Astrocyte (in vitro differentiated cells and primary cell): Measurements from ENCODE around the gene THG1L. TPM values are rescaled to one million over a fixed set of nuclear protein-coding genes. Genes with fewer than 3 reads are reported as not detected.

ENCODE experiments used
- DNase-seq: peaks from one replicate; pipeline ENCODE4 v3.0.0-alpha.2; 2010; ENCODE audit warnings: low read depth
- FAIRE-seq: peaks from 2 replicates; lab custom pipeline; 2011; peaks lifted over from hg19 to GRCh38; lab: Jason Lieb, UNC
- H2AFZ ChIP-seq: 2 replicates; pipeline ENCODE4 v1.6.0; 2012; ENCODE audit warnings: low read depth, low read length, inconsistent platforms
- H3K27ac ChIP-seq: 2 replicates; pipeline ENCODE4 v1.5.1; 2011; ENCODE audit warnings: low read depth, low read length, inconsistent platforms
- H3K27me3 ChIP-seq: 2 replicates; pipeline ENCODE4 v1.6.0; 2011; ENCODE audit warnings: low read length, inconsistent platforms; ENCODE audit not compliant: insufficient read depth
- H3K36me3 ChIP-seq: 2 replicates; pipeline ENCODE4 v1.5.1; 2011; ENCODE audit warnings: low read length, inconsistent platforms; ENCODE audit not compliant: insufficient read depth
- H3K4me1 ChIP-seq: 2 replicates; pipeline ENCODE4 v1.5.1; 2011; ENCODE audit warnings: low read length, inconsistent platforms; ENCODE audit not compliant: insufficient read depth
- H3K4me2 ChIP-seq: 2 replicates; pipeline ENCODE4 v1.6.0; 2012; ENCODE audit warnings: low read length, inconsistent platforms
- H3K4me3 ChIP-seq: 2 replicates; pipeline ENCODE4 v1.5.1; 2011; ENCODE audit warnings: low read depth, mild to moderate bottlenecking, low read length, inconsistent platforms; ENCODE audit not compliant: insufficient read depth
- H3K79me2 ChIP-seq: 2 replicates; pipeline ENCODE4 v1.6.0; 2012; ENCODE audit warnings: mild to moderate bottlenecking, low read length, inconsistent platforms; ENCODE audit not compliant: insufficient read depth
- H3K9ac ChIP-seq: 2 replicates; pipeline ENCODE4 v1.6.0; 2012; ENCODE audit warnings: mild to moderate bottlenecking, low read length, inconsistent platforms
- H3K9me3 ChIP-seq: 2 replicates; pipeline ENCODE4 v1.5.1; 2012; ENCODE audit warnings: low read depth, mild to moderate bottlenecking, low read length, inconsistent platforms; ENCODE audit not compliant: insufficient read depth
- H4K20me1 ChIP-seq: 2 replicates; pipeline ENCODE4 v1.6.0; 2012; ENCODE audit warnings: low read length, inconsistent platforms; ENCODE audit not compliant: insufficient read depth
- H3K27ac Mint-ChIP-seq: one replicate; pipeline ENCODE4 v1.8.0; 2021; ENCODE audit warnings: mild to moderate bottlenecking, mixed read lengths; ENCODE audit not compliant: unreplicated experiment
- H3K27me3 Mint-ChIP-seq: one replicate; pipeline ENCODE4 v1.8.0; 2021; ENCODE audit warnings: low read depth, mixed read lengths; ENCODE audit not compliant: unreplicated experiment
- H3K36me3 Mint-ChIP-seq: one replicate; pipeline ENCODE4 v1.8.0; 2021; ENCODE audit warnings: low read depth, mixed read lengths; ENCODE audit not compliant: unreplicated experiment
- H3K4me1 Mint-ChIP-seq: one replicate; pipeline ENCODE4 v1.8.0; 2021; ENCODE audit warnings: low read depth, mixed read lengths; ENCODE audit not compliant: unreplicated experiment
- H3K4me3 Mint-ChIP-seq: one replicate; pipeline ENCODE4 v1.8.0; 2021; ENCODE audit warnings: mild to moderate bottlenecking, moderate library complexity, mixed read lengths; ENCODE audit not compliant: unreplicated experiment
- H3K9me3 Mint-ChIP-seq: one replicate; pipeline ENCODE4 v1.8.0; 2021; ENCODE audit warnings: mild to moderate bottlenecking, mixed read lengths; ENCODE audit not compliant: unreplicated experiment
- EZH2 ChIP-seq: IDR thresholded peaks from 2 replicates; pipeline ENCODE4 v1.6.1; 2012; ENCODE audit warnings: mild to moderate bottlenecking, low read length, inconsistent platforms; ENCODE audit not compliant: insufficient read depth
- total RNA-seq: library from RNA; stranded (reverse); gene quantifications from 2 replicates; pipeline ENCODE4 v1.2.1, GENCODE V29; 2021
- TF ChIP-seq, protein P1 (sequence below): IDR thresholded peaks from 2 replicates; pipeline ENCODE4 v1.5.1; 2011; ENCODE audit warnings: low read depth, mild to moderate bottlenecking, inconsistent platforms, low read length, moderate library complexity; ENCODE audit not compliant: insufficient read depth

The THG1L gene
- total RNA-seq, 1 donor from 2014 or later, result 9.7 TPM

DNA sequence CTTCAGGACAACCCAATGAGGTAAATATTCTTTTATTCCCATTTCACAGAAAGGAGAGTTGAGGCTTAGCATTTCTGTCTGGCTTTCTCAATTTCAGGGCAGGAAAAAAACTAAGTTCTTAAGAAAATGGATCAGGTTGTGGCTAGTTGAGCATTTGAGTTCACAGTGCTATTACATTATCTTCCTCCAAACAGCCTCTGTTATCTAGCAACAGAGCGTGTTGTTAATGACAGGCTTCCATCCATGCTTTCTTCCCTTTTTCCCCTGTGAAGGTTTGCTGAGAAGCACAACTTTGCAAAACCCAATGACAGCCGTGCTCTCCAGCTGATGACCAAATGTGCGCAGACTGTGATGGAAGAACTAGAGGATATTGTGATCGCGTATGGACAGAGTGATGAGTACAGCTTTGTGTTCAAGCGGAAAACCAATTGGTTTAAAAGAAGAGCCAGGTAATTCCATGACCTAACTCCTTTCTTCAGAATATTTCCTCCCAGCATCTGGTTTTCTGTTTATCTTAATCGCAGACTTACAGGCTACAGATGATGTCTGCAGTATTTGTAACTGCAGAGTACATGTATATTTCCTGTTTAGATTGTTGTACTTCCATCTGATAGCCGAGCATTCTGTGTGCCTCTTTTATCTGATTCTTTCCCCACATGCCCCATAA, 1.5 kb downstream of the THG1L start:
- Histone ChIP-seq H4K20me1 (no peaks in the 10 kb centered on the region), H3K27ac (no peak overlapping the region), H3K4me3 (no peak overlapping the region), H2AFZ (no peak overlapping the region), H3K4me1 (peaks cover 4% of the 10 kb centered on the region), H3K36me3 (peaks cover 16% of the 10 kb centered on the region), H3K27me3 (no peaks in the 10 kb centered on the region), H3K9ac (no peak overlapping the region), H3K9me3 (no peaks in the 10 kb centered on the region), H3K4me2 (no peak overlapping the region), H3K79me2 (peaks cover 6% of the 10 kb centered on the region)
- peak overlapping the region; percentile 9 for H3K4me3 Mint-ChIP-seq
- H3K9me3 Mint-ChIP-seq, result no peaks in the 10 kb centered on the region
- H3K27ac Mint-ChIP-seq, result no peak overlapping the region
- peaks cover 2% of the 10 kb centered on the region for H3K36me3 Mint-ChIP-seq
- FAIRE-seq (no peak), DNase-seq (no peak)
- no peak for TF ChIP-seq EZH2
- TF ChIP-seq, protein P1, sequence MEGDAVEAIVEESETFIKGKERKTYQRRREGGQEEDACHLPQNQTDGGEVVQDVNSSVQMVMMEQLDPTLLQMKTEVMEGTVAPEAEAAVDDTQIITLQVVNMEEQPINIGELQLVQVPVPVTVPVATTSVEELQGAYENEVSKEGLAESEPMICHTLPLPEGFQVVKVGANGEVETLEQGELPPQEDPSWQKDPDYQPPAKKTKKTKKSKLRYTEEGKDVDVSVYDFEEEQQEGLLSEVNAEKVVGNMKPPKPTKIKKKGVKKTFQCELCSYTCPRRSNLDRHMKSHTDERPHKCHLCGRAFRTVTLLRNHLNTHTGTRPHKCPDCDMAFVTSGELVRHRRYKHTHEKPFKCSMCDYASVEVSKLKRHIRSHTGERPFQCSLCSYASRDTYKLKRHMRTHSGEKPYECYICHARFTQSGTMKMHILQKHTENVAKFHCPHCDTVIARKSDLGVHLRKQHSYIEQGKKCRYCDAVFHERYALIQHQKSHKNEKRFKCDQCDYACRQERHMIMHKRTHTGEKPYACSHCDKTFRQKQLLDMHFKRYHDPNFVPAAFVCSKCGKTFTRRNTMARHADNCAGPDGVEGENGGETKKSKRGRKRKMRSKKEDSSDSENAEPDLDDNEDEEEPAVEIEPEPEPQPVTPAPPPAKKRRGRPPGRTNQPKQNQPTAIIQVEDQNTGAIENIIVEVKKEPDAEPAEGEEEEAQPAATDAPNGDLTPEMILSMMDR, result no peak
- H3K27me3 Mint-ChIP-seq, result no peaks in the 10 kb centered on the region
- H3K4me1 Mint-ChIP-seq, result peaks cover 5% of the 10 kb centered on the region

DNA sequence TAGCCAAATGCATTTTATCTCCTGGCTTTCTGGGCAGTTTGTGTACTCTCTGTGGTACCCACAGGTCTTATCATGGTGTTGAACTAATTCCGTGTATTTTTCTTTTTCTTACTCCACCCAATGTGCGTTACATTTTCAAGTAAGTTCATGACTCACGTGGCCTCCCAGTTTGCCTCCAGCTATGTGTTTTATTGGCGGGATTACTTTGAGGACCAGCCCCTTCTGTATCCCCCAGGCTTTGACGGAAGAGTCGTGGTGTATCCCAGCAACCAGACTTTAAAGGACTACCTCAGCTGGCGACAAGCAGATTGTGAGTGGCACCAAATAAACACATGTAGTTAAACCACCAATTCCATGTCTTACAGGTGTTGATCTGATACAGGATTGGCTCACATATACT, 3.2 kb downstream of the THG1L start:
- Histone ChIP-seq H3K4me3 (no peak overlapping the region), H2AFZ (no peak overlapping the region), H3K4me1 (peaks cover 4% of the 10 kb centered on the region), H3K27me3 (no peaks in the 10 kb centered on the region), H3K9ac (no peak overlapping the region), H3K79me2 (peaks cover 6% of the 10 kb centered on the region), H3K9me3 (no peaks in the 10 kb centered on the region), H3K36me3 (peaks cover 18% of the 10 kb centered on the region), H3K4me2 (no peak overlapping the region), H3K27ac (no peak overlapping the region), H4K20me1 (no peaks in the 10 kb centered on the region)
- no peak overlapping the region for H3K27ac Mint-ChIP-seq
- no peak overlapping the region for H3K4me3 Mint-ChIP-seq
- no peaks in the 10 kb centered on the region for H3K36me3 Mint-ChIP-seq
- H3K27me3 Mint-ChIP-seq, result no peaks in the 10 kb centered on the region
- FAIRE-seq (no peak), DNase-seq (no peak)
- TF ChIP-seq, protein P1, result no peak
- TF ChIP-seq EZH2, result no peak
- H3K9me3 Mint-ChIP-seq, result no peaks in the 10 kb centered on the region
- peaks cover 5% of the 10 kb centered on the region for H3K4me1 Mint-ChIP-seq

DNA sequence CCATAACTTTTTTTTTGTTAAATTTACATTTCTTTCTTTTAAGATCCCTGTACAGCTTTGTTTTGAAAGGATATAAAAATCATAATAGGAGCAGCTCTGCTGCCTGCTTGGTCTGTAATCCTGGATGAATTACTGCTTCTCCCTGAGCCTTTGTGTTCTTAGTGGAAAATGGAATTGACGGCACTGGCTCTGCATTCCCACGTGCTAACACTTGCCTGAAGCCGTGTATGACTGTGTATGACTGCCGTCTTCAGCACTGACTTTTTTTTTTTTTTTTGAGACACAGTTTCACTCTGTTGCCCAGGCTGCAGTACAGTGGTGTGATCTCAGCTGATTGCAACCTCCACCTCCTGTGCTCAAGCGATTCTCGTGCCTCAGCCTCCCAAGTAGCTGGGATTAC, 4.8 kb downstream of the THG1L start:
- Histone ChIP-seq H3K36me3 (peaks cover 22% of the 10 kb centered on the region), H4K20me1 (no peaks in the 10 kb centered on the region), H3K4me2 (no peak overlapping the region), H3K79me2 (peaks cover 6% of the 10 kb centered on the region), H3K4me3 (no peak overlapping the region), H3K27me3 (no peaks in the 10 kb centered on the region), H3K9ac (no peak overlapping the region), H3K4me1 (peaks cover 4% of the 10 kb centered on the region), H3K9me3 (no peaks in the 10 kb centered on the region), H2AFZ (no peak overlapping the region), H3K27ac (no peak overlapping the region)
- no peaks in the 10 kb centered on the region for H3K9me3 Mint-ChIP-seq
- TF ChIP-seq EZH2, result no peak
- TF ChIP-seq, protein P1, result no peak
- H3K36me3 Mint-ChIP-seq, result no peaks in the 10 kb centered on the region
- no peaks in the 10 kb centered on the region for H3K27me3 Mint-ChIP-seq
- H3K4me1 Mint-ChIP-seq, result peaks cover 5% of the 10 kb centered on the region
- H3K27ac Mint-ChIP-seq, result no peak overlapping the region
- H3K4me3 Mint-ChIP-seq, result no peak overlapping the region
- DNase-seq (no peak), FAIRE-seq (no peak)
